GM12891 (cell line): ENCODE measurements around the gene FOXN3.

Experiments used
- POLR2A ChIP-seq: IDR thresholded peaks from 2 replicates; pipeline ENCODE4 v1.6.1; 2011; ENCODE audit warnings: low read depth, low read length, control low read depth
- POLR2AphosphoS5 ChIP-seq: IDR thresholded peaks from 2 replicates; pipeline ENCODE4 v1.6.1; 2011; ENCODE audit warnings: low read depth, low read length, control low read depth
- POU2F2 ChIP-seq: IDR thresholded peaks from 2 replicates; pipeline ENCODE4 v1.6.1; 2011; ENCODE audit warnings: low read depth, mild to moderate bottlenecking, control low read depth, low read length, moderate library complexity
- SPI1 ChIP-seq: IDR thresholded peaks from 2 replicates; pipeline ENCODE4 v1.6.1; 2011; ENCODE audit warnings: low read depth, low read length, control low read depth
- TAF1 ChIP-seq: IDR thresholded peaks from 2 replicates; pipeline ENCODE4 v1.6.1; 2011; ENCODE audit warnings: low read depth, low read length, control low read depth

DNA sequence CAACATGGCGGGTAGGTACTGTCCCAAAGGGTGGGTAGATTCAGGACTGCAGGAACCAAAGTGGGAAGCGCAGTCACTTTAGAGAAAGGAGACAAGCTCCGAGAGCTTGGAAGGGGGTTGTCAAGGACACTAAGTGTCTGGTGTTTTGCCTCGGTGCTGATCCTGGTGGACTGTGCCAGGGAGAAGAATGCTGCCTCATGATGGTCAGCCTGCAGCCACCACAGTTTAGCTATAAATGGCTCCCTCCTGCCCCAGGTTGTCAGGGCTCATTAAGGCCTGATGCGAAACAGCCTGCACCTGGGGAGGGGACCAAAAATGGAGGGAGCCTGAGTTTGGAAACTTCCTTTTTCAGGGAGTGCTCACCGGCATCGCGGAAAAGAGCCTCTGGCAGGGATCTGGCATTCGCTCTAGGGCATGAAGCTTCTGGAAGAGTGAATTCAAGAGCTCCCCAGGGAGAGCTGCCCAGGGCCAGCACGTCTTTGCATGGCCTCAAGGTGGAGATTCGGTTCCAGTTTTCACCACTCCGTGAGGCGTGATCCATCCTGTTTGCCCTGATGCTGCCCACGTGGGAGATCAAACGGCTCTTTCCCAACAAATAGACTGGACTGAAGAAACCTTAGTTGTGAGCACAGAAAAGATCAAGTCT is 164.0 kb downstream of the FOXN3 start:
- TF ChIP-seq POLR2A: no peak
- no peak for TF ChIP-seq POLR2AphosphoS5
- TF ChIP-seq TAF1: no peak
- no peak for TF ChIP-seq POU2F2
- no peak for TF ChIP-seq SPI1
